SJSA1 (cell line): ENCODE data around the gene PSME3IP1. TPM values are rescaled to one million over a fixed set of nuclear protein-coding genes. Genes with fewer than 3 reads are reported as not detected.

Experiments used
- DNase-seq, 2 experiments: peaks; one replicate each; pipeline ENCODE4 v3.0.0-alpha.2; 2015 to 2020; ENCODE audit warnings: low spot score in 2 of 2, low read depth in 1 of 2
- H3K27ac ChIP-seq: fragments of 250-450 bp; sonication (Bioruptor Pico); 2 replicates; pipeline ENCODE4 v1.5.1; 2020; ENCODE audit warnings: mild to moderate bottlenecking, moderate library complexity
- H3K27me3 ChIP-seq: fragments of 250-450 bp; sonication (Bioruptor Pico); replicated peaks from 2 replicates; pipeline ENCODE4 v1.5.1; 2020; ENCODE audit warnings: mild to moderate bottlenecking, moderate library complexity
- H3K36me3 ChIP-seq: fragments of 250-450 bp; sonication (Bioruptor Pico); 2 replicates; pipeline ENCODE4 v1.5.1; 2020; ENCODE audit warnings: mild to moderate bottlenecking
- H3K4me1 ChIP-seq: fragments of 250-450 bp; sonication (Bioruptor Pico); replicated peaks from 2 replicates; pipeline ENCODE4 v1.6.1; 2021; ENCODE audit warnings: mild to moderate bottlenecking
- H3K4me3 ChIP-seq: fragments of 250-450 bp; sonication (Bioruptor Pico); 2 replicates; pipeline ENCODE4 v1.5.1; 2020; ENCODE audit warnings: mild to moderate bottlenecking
- H3K9me3 ChIP-seq: fragments of 250-450 bp; sonication (Bioruptor Pico); replicated peaks from 2 replicates; pipeline ENCODE4 v1.5.1; 2020; ENCODE audit warnings: mild to moderate bottlenecking
- total RNA-seq: library from RNA; depleted of rRNA; stranded (reverse); fragments of >200 nt; shearing (Covaris generic); gene quantifications from 2 replicates; pipeline ENCODE4 v1.2.3, GENCODE V29; 2014

Gene PSME3IP1
- total RNA-seq, 1 experiment from 2014 or later: 93.1 TPM

DNA sequence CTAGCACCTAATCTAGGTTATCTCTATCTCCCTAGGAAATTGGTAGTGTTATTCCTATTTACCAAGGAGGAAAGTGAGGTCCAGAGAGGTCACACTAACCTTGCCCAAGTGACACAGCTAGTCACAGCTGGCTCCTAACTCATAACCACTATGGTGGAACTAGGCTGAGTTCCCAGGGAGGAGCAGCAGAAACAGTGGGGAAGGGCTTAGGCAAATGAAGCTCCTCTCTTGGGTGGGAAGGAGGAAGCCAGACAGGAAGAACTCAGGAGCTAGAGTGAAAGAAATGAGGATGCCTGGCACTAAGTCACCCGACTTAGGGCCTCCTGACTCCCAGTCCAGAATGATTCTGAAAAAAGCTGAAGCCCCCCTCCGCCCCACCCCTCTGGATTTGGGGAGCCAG lies 34.5 kb downstream of the PSME3IP1 start:
- no peak for DNase-seq
- H3K4me3 ChIP-seq: no peak overlapping the region
- H3K36me3 ChIP-seq: peaks cover 42% of the 10 kb centered on the region
- H3K27me3 ChIP-seq: no peaks in the 10 kb centered on the region
- peaks cover 21% of the 10 kb centered on the region for H3K4me1 ChIP-seq
- H3K9me3 ChIP-seq: no peaks in the 10 kb centered on the region
- H3K27ac ChIP-seq: no peak overlapping the region

DNA sequence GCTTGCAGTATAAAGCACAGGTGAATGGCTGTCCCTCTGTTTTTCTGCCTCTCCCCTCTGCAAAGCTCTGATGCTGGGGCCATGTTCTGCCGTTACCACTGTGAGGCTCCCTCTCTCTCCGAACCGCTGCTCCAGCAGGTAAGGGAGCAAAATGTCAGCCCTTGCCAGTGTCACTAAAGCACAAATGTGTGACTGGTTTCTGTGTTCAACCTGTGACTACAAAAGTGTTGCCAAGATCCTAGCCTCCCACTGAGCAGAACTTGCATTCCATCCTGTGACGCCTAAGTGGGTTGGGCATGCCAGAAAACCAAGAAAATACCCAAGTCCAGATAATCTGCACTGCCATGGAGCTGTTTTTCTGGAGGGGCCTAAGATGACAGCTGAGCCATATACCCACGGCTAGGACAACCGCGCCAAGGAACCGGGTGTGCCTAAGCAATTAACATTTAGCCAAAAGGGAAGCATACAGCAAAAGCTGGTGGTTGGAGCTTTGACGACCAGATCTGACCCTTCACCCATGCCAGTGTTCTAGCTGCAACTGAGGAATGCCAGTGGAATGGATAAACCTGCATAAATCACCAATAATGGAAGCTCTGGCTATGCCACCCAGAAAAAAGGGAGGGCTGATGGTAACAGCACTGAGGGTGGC lies 35.0 kb downstream of the PSME3IP1 start:
- Histone ChIP-seq H3K4me1 (peaks cover 27% of the 10 kb centered on the region), H3K27ac (no peak overlapping the region), H3K27me3 (no peaks in the 10 kb centered on the region), H3K4me3 (no peak overlapping the region), H3K36me3 (peaks cover 42% of the 10 kb centered on the region), H3K9me3 (no peaks in the 10 kb centered on the region)
- DNase-seq: no peak

DNA sequence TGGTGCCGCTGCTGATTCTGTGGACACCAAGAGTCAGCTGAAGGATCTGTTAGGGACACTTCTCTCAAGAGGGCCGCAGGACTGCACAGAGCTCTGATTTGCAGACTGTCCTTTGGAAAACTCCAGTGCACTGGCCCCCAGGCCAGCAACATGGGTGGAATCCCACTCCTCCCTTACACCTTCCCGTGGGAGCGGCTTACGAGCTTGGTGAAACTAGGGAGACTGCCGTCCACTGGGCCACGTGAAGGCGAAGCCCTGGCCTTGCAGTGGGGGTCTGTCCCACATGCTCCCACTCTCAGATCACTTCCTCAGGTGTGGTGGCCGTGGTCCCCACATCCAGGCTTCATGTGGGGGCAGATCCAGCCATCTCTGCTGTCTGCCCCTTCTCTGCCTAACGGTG lies 36.4 kb downstream of the PSME3IP1 start:
- Histone ChIP-seq H3K27ac (no peak overlapping the region), H3K4me3 (no peak overlapping the region), H3K9me3 (no peaks in the 10 kb centered on the region), H3K36me3 (peaks cover 32% of the 10 kb centered on the region), H3K27me3 (no peaks in the 10 kb centered on the region), H3K4me1 (peaks cover 41% of the 10 kb centered on the region)
- DNase-seq: no peak

- Histone ChIP-seq H3K4me1 (peaks cover 42% of the 10 kb centered on the region), H3K27me3 (no peaks in the 10 kb centered on the region), H3K4me3 (no peak overlapping the region), H3K36me3 (peaks cover 26% of the 10 kb centered on the region), H3K9me3 (no peaks in the 10 kb centered on the region), H3K27ac (no peak overlapping the region)
- DNase-seq: no peak
Measured at GRCh38 chr16:57148481-57148880, 37.4 kb downstream of the PSME3IP1 start.

DNA sequence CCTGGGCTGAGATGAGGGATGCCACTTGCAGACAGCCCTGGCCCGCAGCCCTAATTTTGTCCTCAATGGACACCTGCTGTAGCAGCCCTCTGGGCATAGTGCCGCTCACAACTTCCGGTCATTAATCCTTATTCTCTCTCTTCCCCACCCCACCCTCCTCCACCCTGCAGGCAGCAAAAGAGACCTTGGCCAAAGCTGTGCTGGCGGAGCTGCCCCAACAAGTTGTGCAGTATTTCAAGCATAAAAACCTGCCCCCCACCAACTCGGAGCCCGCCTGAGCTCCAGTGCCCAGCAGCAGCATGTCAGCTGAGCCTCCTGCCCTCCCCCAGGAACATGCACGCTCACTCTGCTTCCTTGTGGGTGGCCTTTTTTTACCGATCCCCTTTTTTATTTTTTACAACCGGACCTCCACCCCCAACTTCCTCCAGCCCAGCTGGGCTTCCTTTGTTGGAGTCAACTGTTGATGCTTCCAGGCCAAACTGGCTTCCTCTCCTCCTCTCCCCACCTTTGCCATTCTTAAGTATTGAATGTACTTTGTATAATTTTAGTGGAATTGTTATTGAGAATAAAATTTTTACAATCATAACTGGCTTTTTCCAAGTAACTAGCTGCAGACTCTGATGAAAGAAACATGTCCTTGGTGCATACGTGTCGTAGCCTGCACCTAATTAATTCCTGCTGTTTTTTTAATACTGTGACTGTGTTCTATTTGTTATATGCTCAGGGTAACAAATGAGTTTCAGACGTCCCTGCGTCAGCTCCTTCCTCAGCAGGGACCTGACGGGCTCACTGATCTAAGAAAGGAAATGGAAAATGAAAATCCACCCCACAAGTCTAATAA lies 38.2 kb downstream of the PSME3IP1 start:
- H3K4me3 ChIP-seq: no peak overlapping the region
- no peak overlapping the region for H3K27ac ChIP-seq
- H3K36me3 ChIP-seq: peaks cover 20% of the 10 kb centered on the region
- no peaks in the 10 kb centered on the region for H3K27me3 ChIP-seq
- peak; percentile 64 to 65 for DNase-seq
- peaks cover 42% of the 10 kb centered on the region for H3K4me1 ChIP-seq
- no peaks in the 10 kb centered on the region for H3K9me3 ChIP-seq

DNA sequence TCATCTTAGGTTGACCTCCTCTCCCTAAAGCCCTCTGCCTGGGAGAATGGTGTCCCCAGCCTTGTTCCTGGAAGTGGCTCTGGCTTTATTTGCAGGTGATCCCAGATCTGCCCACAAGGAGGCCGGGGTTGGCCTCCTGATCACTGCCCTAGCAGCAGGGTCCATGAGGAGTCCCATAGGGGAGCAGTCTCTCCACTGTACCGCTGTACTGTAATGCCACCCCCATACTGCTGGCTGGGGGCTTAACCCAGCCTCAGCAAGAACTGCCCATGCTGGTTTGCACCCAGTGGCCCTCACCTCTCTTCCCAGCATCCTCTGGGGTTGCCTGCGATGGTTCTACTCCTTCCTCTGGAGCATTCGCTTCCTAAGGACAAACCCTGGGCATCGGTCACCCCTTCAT lies 39.1 kb downstream of the PSME3IP1 start:
- H3K27ac ChIP-seq: no peak overlapping the region
- no peaks in the 10 kb centered on the region for H3K27me3 ChIP-seq
- DNase-seq: peak in 1 of 2 experiments; percentile 19
- H3K4me3 ChIP-seq: no peak overlapping the region
- H3K9me3 ChIP-seq: no peaks in the 10 kb centered on the region
- H3K36me3 ChIP-seq: 0 out of 2 replicates have a peak, but pooled peaks cover 12% of the 10 kb centered on the region
- peaks cover 42% of the 10 kb centered on the region for H3K4me1 ChIP-seq

DNA sequence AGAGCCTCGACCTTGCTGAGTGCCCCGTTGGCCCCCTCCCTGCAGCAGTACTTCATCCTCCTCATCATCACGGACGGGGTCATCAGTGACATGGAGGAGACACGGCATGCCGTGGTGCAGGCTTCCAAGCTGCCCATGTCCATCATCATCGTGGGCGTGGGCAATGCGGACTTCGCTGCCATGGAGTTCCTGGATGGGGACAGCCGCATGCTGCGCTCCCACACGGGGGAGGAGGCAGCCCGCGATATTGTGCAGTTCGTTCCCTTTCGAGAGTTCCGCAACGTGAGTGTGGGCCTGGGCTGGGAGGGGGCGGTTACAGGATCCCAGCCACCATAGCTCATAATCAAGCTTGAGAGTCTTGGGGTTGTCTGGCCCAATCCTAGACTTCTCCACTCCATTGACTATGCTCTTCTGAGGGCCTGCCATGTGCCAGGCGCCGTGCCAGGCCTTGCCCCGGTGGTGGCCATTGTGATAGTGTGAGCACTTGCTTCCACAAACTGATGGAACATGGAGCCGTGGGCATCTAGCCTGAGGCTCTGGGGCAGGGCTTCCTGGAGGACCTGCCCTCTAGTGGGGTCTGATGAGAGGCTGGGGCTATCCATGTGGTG lies 39.7 kb downstream of the PSME3IP1 start:
- DNase-seq: no peak
- Histone ChIP-seq H3K9me3 (no peaks in the 10 kb centered on the region), H3K4me1 (peaks cover 42% of the 10 kb centered on the region), H3K36me3 (0 out of 2 replicates have a peak, but pooled peaks cover 12% of the 10 kb centered on the region), H3K4me3 (no peak overlapping the region), H3K27me3 (no peaks in the 10 kb centered on the region), H3K27ac (no peak overlapping the region)

DNA sequence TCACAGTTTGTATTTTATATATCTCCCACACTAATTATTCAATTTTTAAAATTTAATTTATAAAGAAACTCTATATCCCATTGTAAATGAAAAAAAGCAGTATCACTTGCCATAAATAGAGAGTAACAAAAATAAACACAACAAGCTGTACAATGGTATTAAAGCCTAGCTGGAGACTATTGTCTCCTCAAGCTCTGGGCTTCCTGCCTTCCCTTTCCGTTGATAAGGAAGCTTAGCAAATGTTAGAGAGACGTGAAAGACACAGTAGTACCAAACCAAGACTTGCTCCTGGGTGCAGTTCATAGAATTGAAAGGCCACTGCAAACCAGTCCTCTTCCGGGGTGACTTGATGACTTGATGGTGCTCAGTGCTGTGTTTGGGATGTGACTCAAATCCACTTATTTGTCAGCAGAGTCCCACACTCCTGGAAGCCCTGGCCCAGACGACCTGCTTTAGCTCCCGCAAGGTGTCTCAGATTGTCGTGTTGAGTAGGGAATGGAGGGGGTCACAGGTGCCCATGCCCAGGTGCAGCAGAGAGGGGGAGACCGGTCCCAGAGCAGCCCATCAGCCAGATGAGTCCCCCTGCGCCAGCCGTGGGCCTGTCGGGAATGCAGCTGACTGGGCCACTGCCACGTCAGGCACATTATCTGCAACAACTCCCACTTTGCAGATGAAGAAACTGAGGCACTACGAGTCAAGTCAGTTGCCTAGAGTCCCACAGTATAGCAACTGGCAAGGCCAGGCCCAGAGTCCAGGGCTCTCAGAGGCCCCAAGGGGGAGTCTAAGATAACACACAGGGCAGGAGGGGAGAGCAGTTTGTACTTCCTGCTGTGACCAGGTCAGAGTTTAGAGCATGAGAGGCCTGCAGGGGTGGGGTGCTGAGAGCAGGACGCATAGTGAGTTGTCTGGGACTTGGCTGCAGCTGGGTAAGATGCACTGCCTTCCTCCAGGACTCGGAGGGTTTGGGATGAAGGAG lies 40.5 kb downstream of the PSME3IP1 start:
- no peak overlapping the region for H3K4me3 ChIP-seq
- H3K27me3 ChIP-seq: no peaks in the 10 kb centered on the region
- DNase-seq: peak in 1 of 2 experiments; percentile 15
- H3K9me3 ChIP-seq: no peaks in the 10 kb centered on the region
- H3K36me3 ChIP-seq: 0 out of 2 replicates have a peak, but pooled peaks cover 12% of the 10 kb centered on the region
- peaks cover 42% of the 10 kb centered on the region for H3K4me1 ChIP-seq
- H3K27ac ChIP-seq: no peak overlapping the region

GRCh38 chr16:57144027-57144426 lies 41.8 kb downstream of the PSME3IP1 start:
- Histone ChIP-seq H3K9me3 (no peaks in the 10 kb centered on the region), H3K36me3 (0 out of 2 replicates have a peak, but pooled peaks cover 12% of the 10 kb centered on the region), H3K4me1 (peaks cover 42% of the 10 kb centered on the region), H3K27me3 (no peaks in the 10 kb centered on the region), H3K27ac (no peak overlapping the region), H3K4me3 (no peak overlapping the region)
- no peak for DNase-seq

DNA sequence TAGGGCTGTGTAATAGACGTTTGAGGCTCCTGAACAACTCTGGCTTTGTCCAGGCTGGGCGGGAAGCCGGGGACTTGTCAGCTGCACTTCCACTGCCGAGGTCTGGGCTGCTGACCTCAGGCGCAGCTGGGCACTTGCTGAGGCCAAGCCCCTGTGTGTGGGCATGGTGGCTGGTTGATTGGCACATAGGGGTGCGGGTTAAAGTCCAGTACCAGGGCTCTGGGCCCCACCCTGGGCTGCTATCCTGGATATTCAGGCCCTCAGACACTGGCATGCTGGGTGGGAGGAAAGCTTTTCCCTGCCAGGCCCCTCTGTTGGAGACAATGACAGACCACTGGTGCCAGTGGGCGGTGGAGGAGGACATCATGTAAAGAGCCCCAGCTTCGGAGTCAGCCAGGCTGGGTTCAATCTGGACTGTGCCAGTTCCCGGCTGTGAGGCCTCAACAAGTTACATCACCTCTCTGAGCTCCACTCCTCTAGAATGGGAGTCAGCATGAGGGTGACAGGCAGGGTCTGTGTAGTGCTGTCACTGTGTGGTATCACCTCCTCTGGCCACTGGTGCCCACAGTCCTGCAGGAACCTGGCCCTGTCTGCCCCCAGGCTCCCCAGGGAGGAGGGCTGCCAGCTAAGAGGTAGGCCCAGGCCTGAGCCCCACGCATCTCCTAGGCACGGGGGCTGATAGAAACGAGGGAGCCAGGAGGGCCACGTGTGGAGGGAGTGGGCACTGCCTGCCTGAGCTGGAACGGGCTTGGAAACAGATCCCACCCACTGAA lies 42.5 kb downstream of the PSME3IP1 start:
- Histone ChIP-seq H3K27me3 (no peaks in the 10 kb centered on the region), H3K27ac (no peak overlapping the region), H3K9me3 (no peaks in the 10 kb centered on the region), H3K4me3 (no peak overlapping the region), H3K36me3 (0 out of 2 replicates have a peak, but pooled peaks cover 12% of the 10 kb centered on the region), H3K4me1 (peaks cover 39% of the 10 kb centered on the region)
- DNase-seq: no peak

DNA sequence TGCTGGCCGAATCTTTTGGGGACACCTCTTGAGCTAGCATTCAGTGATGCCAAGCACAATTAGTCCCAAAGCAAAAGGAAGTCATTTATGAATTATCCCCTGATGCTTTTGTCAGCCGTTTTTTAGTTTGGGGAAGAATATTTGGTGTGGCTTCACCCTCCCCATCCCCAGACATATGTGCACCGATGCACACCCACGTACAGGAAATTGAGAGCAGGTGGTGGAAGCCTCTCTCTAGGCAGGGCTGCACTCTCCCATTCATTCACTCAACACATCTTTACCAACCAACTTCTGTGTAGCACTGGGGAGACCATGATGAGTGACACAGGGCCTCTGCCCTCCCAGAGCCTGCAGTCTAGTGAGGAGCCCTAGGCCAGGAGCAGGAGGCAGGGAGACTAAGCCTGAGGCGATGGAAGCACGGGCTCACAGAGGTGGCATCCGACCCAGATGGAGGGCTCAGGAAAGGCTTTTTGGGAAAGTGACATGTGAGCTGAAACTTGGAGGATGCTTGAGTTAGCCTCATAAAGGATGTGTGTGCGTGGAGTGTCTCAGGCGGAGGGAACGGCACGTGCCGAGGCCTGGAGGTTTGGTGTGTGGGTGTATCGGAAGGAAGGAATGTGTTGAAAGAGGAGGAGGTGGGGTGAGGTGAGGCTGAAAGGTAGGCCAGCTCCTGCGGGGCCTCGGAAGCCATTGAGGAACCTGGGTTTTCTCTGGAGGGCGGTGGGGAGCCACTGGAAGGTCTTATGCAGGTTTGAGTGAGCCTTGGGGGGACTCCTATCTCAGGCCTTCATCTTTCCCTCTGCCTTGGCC lies 43.8 kb downstream of the PSME3IP1 start:
- Histone ChIP-seq H3K4me1 (peaks cover 26% of the 10 kb centered on the region), H3K9me3 (no peaks in the 10 kb centered on the region), H3K27me3 (no peaks in the 10 kb centered on the region), H3K4me3 (no peak overlapping the region), H3K27ac (no peak overlapping the region), H3K36me3 (peaks cover 13% of the 10 kb centered on the region; the same call in 1 of the 2 replicates)
- no peak for DNase-seq
